IMR-90 (cell line): Measurements from ENCODE around the gene PTPRCAP. TPM values are rescaled to one million over a fixed set of nuclear protein-coding genes. Genes with fewer than 3 reads are reported as not detected.

Experiments used
- ATAC-seq: fragments of 200-7000 bp; cut with Tn5 transposase; 2 replicates; pipeline ENCODE4 v1.9.1; 2020; ENCODE audit warnings: low read depth, mild to moderate bottlenecking, moderate library complexity
- BruUV-seq: library from RNA; stranded (reverse); fragments of 400-500 nt; replicated peaks from 2 replicates; lab custom pipeline; 2021; lab: Mats Ljungman, UMichigan
- CTCF ChIA-PET: fragments of 300-600 bp; formaldehyde crosslinking; extraction: SDS; loops from one replicate; lab custom pipeline; 2021; ENCODE audit warnings: antibody characterized with exemption; lab: Yijun Ruan, JAX
- POLR2A ChIA-PET: fragments of 300-600 bp; sonication (Branson Sonifier 250); formaldehyde crosslinking; loops from one replicate; lab custom pipeline; 2022; ENCODE audit warnings: antibody characterized with exemption; ENCODE audit not compliant: unreplicated experiment; lab: Charles Lee
- DNase-seq: peaks from one replicate; pipeline ENCODE4 v3.0.0; 2013
- H2AFZ ChIP-seq: replicated peaks from 2 replicates; pipeline ENCODE3; 2013; ENCODE audit warnings: low read length, mild to moderate bottlenecking; ENCODE audit not compliant: poor library complexity
- H2AK5ac ChIP-seq: 2 replicates; pipeline ENCODE4 v1.6.1; 2013; ENCODE audit warnings: low read depth, low read length, inconsistent platforms
- H2AK9ac ChIP-seq: replicated peaks from 2 replicates; pipeline ENCODE3; 2013; ENCODE audit warnings: mild to moderate bottlenecking, low read depth, low read length, moderate library complexity; ENCODE audit not compliant: poor library complexity
- H2BK120ac ChIP-seq: 2 replicates; pipeline ENCODE4 v1.6.1; 2013; ENCODE audit warnings: low read depth, low read length, inconsistent platforms
- H2BK15ac ChIP-seq: 3 replicates; pipeline ENCODE4 v1.6.1; 2013; ENCODE audit warnings: low read depth, low read length, inconsistent platforms
- H2BK20ac ChIP-seq: 2 replicates; pipeline ENCODE4 v1.6.1; 2013; ENCODE audit warnings: low read depth, mild to moderate bottlenecking, inconsistent platforms, low read length, moderate library complexity
- H2BK5ac ChIP-seq: 2 replicates; pipeline ENCODE4 v1.6.1; 2013; ENCODE audit warnings: mild to moderate bottlenecking, low read depth, low read length, inconsistent platforms; ENCODE audit not compliant: poor library complexity, severe bottlenecking
- H3K14ac ChIP-seq: replicated peaks from 2 replicates; pipeline ENCODE4 v1.6.1; 2013; ENCODE audit warnings: low read depth, low read length, inconsistent platforms
- H3K18ac ChIP-seq: 2 replicates; pipeline ENCODE4 v1.6.1; 2013; ENCODE audit warnings: low read depth, low read length, control low read depth
- H3K23ac ChIP-seq: 2 replicates; pipeline ENCODE4 v1.6.1; 2013; ENCODE audit warnings: low read depth, low read length, inconsistent platforms
- H3K27ac ChIP-seq: 2 replicates; pipeline ENCODE4 v1.5.1; 2013; ENCODE audit warnings: mild to moderate bottlenecking, control low read depth, low read length; ENCODE audit not compliant: insufficient read depth
- H3K27me3 ChIP-seq: 2 replicates; pipeline ENCODE4 v1.6.1; 2013; ENCODE audit warnings: low read length; ENCODE audit not compliant: control insufficient read depth, insufficient read depth
- H3K36me3 ChIP-seq: 2 replicates; pipeline ENCODE4 v1.6.1; 2013; ENCODE audit warnings: low read length, mixed read lengths; ENCODE audit not compliant: control insufficient read depth, insufficient read depth
- H3K4ac ChIP-seq: 2 replicates; pipeline ENCODE4 v1.6.1; 2013; ENCODE audit warnings: low read depth, low read length, inconsistent platforms
- H3K4me1 ChIP-seq: 2 replicates; pipeline ENCODE4 v1.6.1; 2013; ENCODE audit warnings: low read length, mixed read lengths; ENCODE audit not compliant: control insufficient read depth, insufficient read depth
- H3K4me2 ChIP-seq: 2 replicates; pipeline ENCODE4 v1.6.1; 2013; ENCODE audit warnings: low read depth, mild to moderate bottlenecking, control low read depth, low read length, moderate library complexity
- H3K4me3 ChIP-seq: 2 replicates; pipeline ENCODE4 v1.5.1; 2013; ENCODE audit warnings: low read depth, mild to moderate bottlenecking, control low read depth, low read length, moderate library complexity; ENCODE audit not compliant: insufficient read depth
- H3K56ac ChIP-seq: 2 replicates; pipeline ENCODE4 v1.6.1; 2013; ENCODE audit warnings: low read length, inconsistent platforms; ENCODE audit not compliant: insufficient read depth; ENCODE audit errors: extremely low read depth
- H3K79me1 ChIP-seq, 2 experiments: 2 replicates each; pipeline ENCODE4 v1.6.1; 2013; ENCODE audit warnings: low read length in 2 of 2, inconsistent platforms in 1 of 2, low read depth in 1 of 2
- H3K9ac ChIP-seq: 2 replicates; pipeline ENCODE4 v1.6.1; 2013; ENCODE audit warnings: low read depth, low read length, control low read depth
- H3K9me1 ChIP-seq: 2 replicates; pipeline ENCODE4 v1.6.1; 2013; ENCODE audit warnings: low read length, inconsistent platforms; ENCODE audit not compliant: insufficient read depth
- H3K9me3 ChIP-seq: 2 replicates; pipeline ENCODE4 v1.6.1; 2013; ENCODE audit warnings: low read length; ENCODE audit not compliant: control insufficient read depth, insufficient read depth
- H4K20me1 ChIP-seq: 2 replicates; pipeline ENCODE4 v1.6.1; 2013; ENCODE audit warnings: low read length, inconsistent platforms; ENCODE audit not compliant: insufficient read depth
- H4K5ac ChIP-seq: 2 replicates; pipeline ENCODE4 v1.6.1; 2013; ENCODE audit warnings: mild to moderate bottlenecking, low read depth, low read length, control low read depth
- H4K8ac ChIP-seq, 2 experiments: 2 replicates each; pipeline ENCODE4 v1.6.1; 2013; ENCODE audit warnings: low read depth in 2 of 2, low read length in 2 of 2, control low read depth in 1 of 2, inconsistent platforms in 1 of 2
- H4K91ac ChIP-seq: 2 replicates; pipeline ENCODE4 v1.6.1; 2013; ENCODE audit warnings: low read depth, low read length, inconsistent platforms; ENCODE audit not compliant: insufficient read depth
- CEBPB ChIP-seq: IDR thresholded peaks from 2 replicates; pipeline ENCODE4 v1.6.1; 2012; ENCODE audit warnings: low read depth, low read length, improper control_type of control experiment
- CHD1 ChIP-seq: IDR thresholded peaks from 2 replicates; pipeline ENCODE4 v1.6.1; 2012; ENCODE audit warnings: low read depth, low read length, improper control_type of control experiment
- FOS ChIP-seq: fragments of 150-350 bp; IDR thresholded peaks from 2 replicates; pipeline ENCODE4 v1.6.1; 2016; ENCODE audit warnings: low read depth, low read length
- MAZ ChIP-seq: IDR thresholded peaks from 2 replicates; pipeline ENCODE4 v1.6.1; 2012; ENCODE audit warnings: low read depth, mild to moderate bottlenecking, low read length, improper control_type of control experiment, moderate library complexity, borderline replicate concordance
- NFE2L2 ChIP-seq: fragments of 150-350 bp; IDR thresholded peaks from 2 replicates; pipeline ENCODE4 v1.6.1; 2016; ENCODE audit warnings: low read depth, mild to moderate bottlenecking, low read length
- POLR2A ChIP-seq: IDR thresholded peaks from 2 replicates; pipeline ENCODE4 v1.6.1; 2012; ENCODE audit warnings: mild to moderate bottlenecking, low read depth, low read length
- WGBS, 2 experiments: methylation state at CpG; one replicate each; pipeline versions ENCODE4 v1.1.5 to v1.1.7; 2013; ENCODE audit warnings: missing lambda C conversion rate in 2 of 2; ENCODE audit not compliant: insufficient read length in 1 of 2; ENCODE audit errors: extremely low coverage in 2 of 2; 5-methylcytosine and 5-hydroxymethylcytosine counted together
- dilution Hi-C: fragments of 300-500 bp; cut with HindIII; formaldehyde crosslinking; loops from one replicate; pipeline ENCODE4 v1.14.3; 2018; ENCODE audit warnings: low sequenced_read_pairs; ENCODE audit not compliant: unreplicated experiment
- in situ Hi-C: fragments of 300-500 bp; cut with MboI; formaldehyde crosslinking; loops from 3 replicates; pipeline ENCODE4 v1.14.3; 2019; ENCODE audit warnings: low sequenced_read_pairs, inconsistent platforms, mixed read lengths
- intact Hi-C: fragments of 100-400 bp; cut with micrococcal nuclease; formaldehyde crosslinking; loops from 2 replicates; pipeline ENCODE4 v1.10.0; 2022
- polyA plus RNA-seq, 3 experiments: library from polyadenylated mRNA; depleted of rRNA; stranded (reverse); fragments of >200 nt; gene quantifications; 2 replicates each; pipeline ENCODE4 v1.2.3, GENCODE V29; 2012; ENCODE audit warnings: low replicate concordance in 1 of 3
- total RNA-seq: library from RNA; depleted of rRNA; stranded (reverse); fragments of >200 nt; gene quantifications from 2 replicates; pipeline ENCODE4 v1.2.3, GENCODE V29; 2012

The PTPRCAP gene
- total and polyA plus RNA-seq, 2 of the 4 experiments (the other 2 are of a cell fraction), result 0.24 TPM; not detected in 1

DNA sequence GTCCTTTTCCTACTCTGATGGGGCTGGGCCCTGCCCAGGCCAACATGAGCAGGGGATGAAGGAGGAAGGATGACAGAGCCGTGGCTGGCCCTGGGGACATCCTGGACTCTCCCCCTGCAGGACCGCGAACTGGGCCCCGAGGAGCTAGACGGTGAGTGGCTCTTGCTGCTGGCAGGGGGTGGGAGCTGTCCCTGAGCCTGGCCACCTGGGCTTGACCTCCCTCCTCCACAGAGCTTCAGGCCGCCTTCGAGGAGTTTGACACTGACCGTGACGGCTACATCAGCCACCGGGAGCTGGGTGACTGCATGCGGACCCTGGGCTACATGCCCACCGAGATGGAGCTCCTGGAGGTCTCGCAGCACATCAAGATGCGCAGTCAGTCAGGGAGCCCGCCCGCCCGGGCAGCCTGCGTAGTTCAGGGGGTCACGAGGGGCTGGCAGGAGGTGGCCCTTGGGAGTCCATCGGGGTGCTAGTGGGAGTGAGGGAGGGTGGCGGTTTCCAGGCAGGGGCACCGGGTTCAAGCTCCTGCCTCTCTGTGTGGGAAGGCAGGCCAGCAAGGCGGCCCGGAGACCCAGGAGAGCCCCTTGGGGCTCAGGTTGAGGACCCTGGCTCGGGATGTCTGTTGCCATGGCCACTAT is 18.7 kb upstream of the PTPRCAP start:
- Histone ChIP-seq H3K14ac (no peak overlapping the region), H3K9me1 (no peaks in the 10 kb centered on the region), H3K23ac (no peak overlapping the region), H4K5ac (no peak overlapping the region), H2BK20ac (no peak overlapping the region), H2BK5ac (no peak overlapping the region), H3K18ac (no peak overlapping the region), H3K27me3 (peaks cover 22% of the 10 kb centered on the region; the same call in 1 of the 2 replicates), H3K4me2 (no peak overlapping the region), H3K9me3 (no peaks in the 10 kb centered on the region), H3K79me1 (no peaks in the 10 kb centered on the region), H2AFZ (no peak overlapping the region), H3K4ac (no peak overlapping the region), H2AK5ac (no peak overlapping the region), H3K4me1 (no peaks in the 10 kb centered on the region), H3K4me3 (no peak overlapping the region), H2AK9ac (no peak overlapping the region), H4K20me1 (no peaks in the 10 kb centered on the region), H2BK120ac (no peak overlapping the region), H3K27ac (no peak overlapping the region), H2BK15ac (no peak overlapping the region), H3K36me3 (no peaks in the 10 kb centered on the region), H4K91ac (no peak overlapping the region), H3K9ac (no peak overlapping the region), H3K56ac (no peak overlapping the region), H4K8ac (no peak overlapping the region)
- no TSS peak for BruUV-seq
- TF ChIP-seq NFE2L2 (no peak), FOS (no peak), CEBPB (no peak), CHD1 (no peak), MAZ (no peak), POLR2A (no peak)
- DNase-seq (no peak), ATAC-seq (no peak)
- CTCF ChIA-PET, result no interaction called here
- 55% methylated on average over 16 of the region's 25 CpGs; no CpG with 5 or more reads in 1 of the 2 experiments for WGBS, 2 experiments
- in situ Hi-C loops (no loop called here), dilution Hi-C loops (no loop called here), intact Hi-C loops (no loop called here)
- POLR2A ChIA-PET, result no interaction called here
